IMR-90 (cell line): ENCODE results near the gene LRIG1. TPM values are rescaled to one million over a fixed set of nuclear protein-coding genes. Genes with fewer than 3 reads are reported as not detected.

Experiments used
- ATAC-seq: fragments of 200-7000 bp; cut with Tn5 transposase; 2 replicates; pipeline ENCODE4 v1.9.1; 2020; ENCODE audit warnings: low read depth, mild to moderate bottlenecking, moderate library complexity
- BruUV-seq: library from RNA; stranded (reverse); fragments of 400-500 nt; replicated peaks from 2 replicates; lab custom pipeline; 2021; lab: Mats Ljungman, UMichigan
- CTCF ChIA-PET: fragments of 300-600 bp; formaldehyde crosslinking; extraction: SDS; loops from one replicate; lab custom pipeline; 2021; ENCODE audit warnings: antibody characterized with exemption; lab: Yijun Ruan, JAX
- POLR2A ChIA-PET: fragments of 300-600 bp; sonication (Branson Sonifier 250); formaldehyde crosslinking; loops from one replicate; lab custom pipeline; 2022; ENCODE audit warnings: antibody characterized with exemption; ENCODE audit not compliant: unreplicated experiment; lab: Charles Lee
- DNase-seq: peaks from one replicate; pipeline ENCODE4 v3.0.0; 2013
- H2AFZ ChIP-seq: replicated peaks from 2 replicates; pipeline ENCODE3; 2013; ENCODE audit warnings: low read length, mild to moderate bottlenecking; ENCODE audit not compliant: poor library complexity
- H2AK5ac ChIP-seq: 2 replicates; pipeline ENCODE4 v1.6.1; 2013; ENCODE audit warnings: low read depth, low read length, inconsistent platforms
- H2AK9ac ChIP-seq: replicated peaks from 2 replicates; pipeline ENCODE3; 2013; ENCODE audit warnings: mild to moderate bottlenecking, low read depth, low read length, moderate library complexity; ENCODE audit not compliant: poor library complexity
- H2BK120ac ChIP-seq: 2 replicates; pipeline ENCODE4 v1.6.1; 2013; ENCODE audit warnings: low read depth, low read length, inconsistent platforms
- H2BK15ac ChIP-seq: 3 replicates; pipeline ENCODE4 v1.6.1; 2013; ENCODE audit warnings: low read depth, low read length, inconsistent platforms
- H2BK20ac ChIP-seq: 2 replicates; pipeline ENCODE4 v1.6.1; 2013; ENCODE audit warnings: low read depth, mild to moderate bottlenecking, inconsistent platforms, low read length, moderate library complexity
- H2BK5ac ChIP-seq: 2 replicates; pipeline ENCODE4 v1.6.1; 2013; ENCODE audit warnings: mild to moderate bottlenecking, low read depth, low read length, inconsistent platforms; ENCODE audit not compliant: poor library complexity, severe bottlenecking
- H3K14ac ChIP-seq: replicated peaks from 2 replicates; pipeline ENCODE4 v1.6.1; 2013; ENCODE audit warnings: low read depth, low read length, inconsistent platforms
- H3K18ac ChIP-seq: 2 replicates; pipeline ENCODE4 v1.6.1; 2013; ENCODE audit warnings: low read depth, low read length, control low read depth
- H3K23ac ChIP-seq: 2 replicates; pipeline ENCODE4 v1.6.1; 2013; ENCODE audit warnings: low read depth, low read length, inconsistent platforms
- H3K27ac ChIP-seq: 2 replicates; pipeline ENCODE4 v1.5.1; 2013; ENCODE audit warnings: mild to moderate bottlenecking, control low read depth, low read length; ENCODE audit not compliant: insufficient read depth
- H3K27me3 ChIP-seq: 2 replicates; pipeline ENCODE4 v1.6.1; 2013; ENCODE audit warnings: low read length; ENCODE audit not compliant: control insufficient read depth, insufficient read depth
- H3K36me3 ChIP-seq: 2 replicates; pipeline ENCODE4 v1.6.1; 2013; ENCODE audit warnings: low read length, mixed read lengths; ENCODE audit not compliant: control insufficient read depth, insufficient read depth
- H3K4ac ChIP-seq: 2 replicates; pipeline ENCODE4 v1.6.1; 2013; ENCODE audit warnings: low read depth, low read length, inconsistent platforms
- H3K4me1 ChIP-seq: 2 replicates; pipeline ENCODE4 v1.6.1; 2013; ENCODE audit warnings: low read length, mixed read lengths; ENCODE audit not compliant: control insufficient read depth, insufficient read depth
- H3K4me2 ChIP-seq: 2 replicates; pipeline ENCODE4 v1.6.1; 2013; ENCODE audit warnings: low read depth, mild to moderate bottlenecking, control low read depth, low read length, moderate library complexity
- H3K4me3 ChIP-seq: 2 replicates; pipeline ENCODE4 v1.5.1; 2013; ENCODE audit warnings: low read depth, mild to moderate bottlenecking, control low read depth, low read length, moderate library complexity; ENCODE audit not compliant: insufficient read depth
- H3K56ac ChIP-seq: 2 replicates; pipeline ENCODE4 v1.6.1; 2013; ENCODE audit warnings: low read length, inconsistent platforms; ENCODE audit not compliant: insufficient read depth; ENCODE audit errors: extremely low read depth
- H3K79me1 ChIP-seq, 2 experiments: 2 replicates each; pipeline ENCODE4 v1.6.1; 2013; ENCODE audit warnings: low read length in 2 of 2, inconsistent platforms in 1 of 2, low read depth in 1 of 2
- H3K9ac ChIP-seq: 2 replicates; pipeline ENCODE4 v1.6.1; 2013; ENCODE audit warnings: low read depth, low read length, control low read depth
- H3K9me1 ChIP-seq: 2 replicates; pipeline ENCODE4 v1.6.1; 2013; ENCODE audit warnings: low read length, inconsistent platforms; ENCODE audit not compliant: insufficient read depth
- H3K9me3 ChIP-seq: 2 replicates; pipeline ENCODE4 v1.6.1; 2013; ENCODE audit warnings: low read length; ENCODE audit not compliant: control insufficient read depth, insufficient read depth
- H4K20me1 ChIP-seq: 2 replicates; pipeline ENCODE4 v1.6.1; 2013; ENCODE audit warnings: low read length, inconsistent platforms; ENCODE audit not compliant: insufficient read depth
- H4K5ac ChIP-seq: 2 replicates; pipeline ENCODE4 v1.6.1; 2013; ENCODE audit warnings: mild to moderate bottlenecking, low read depth, low read length, control low read depth
- H4K8ac ChIP-seq, 2 experiments: 2 replicates each; pipeline ENCODE4 v1.6.1; 2013; ENCODE audit warnings: low read depth in 2 of 2, low read length in 2 of 2, control low read depth in 1 of 2, inconsistent platforms in 1 of 2
- H4K91ac ChIP-seq: 2 replicates; pipeline ENCODE4 v1.6.1; 2013; ENCODE audit warnings: low read depth, low read length, inconsistent platforms; ENCODE audit not compliant: insufficient read depth
- BHLHE40 ChIP-seq: fragments of 150-350 bp; IDR thresholded peaks from 2 replicates; pipeline ENCODE4 v1.6.1; 2016; ENCODE audit warnings: mild to moderate bottlenecking, low read depth, low read length
- CEBPB ChIP-seq: IDR thresholded peaks from 2 replicates; pipeline ENCODE4 v1.6.1; 2012; ENCODE audit warnings: low read depth, low read length, improper control_type of control experiment
- CHD1 ChIP-seq: IDR thresholded peaks from 2 replicates; pipeline ENCODE4 v1.6.1; 2012; ENCODE audit warnings: low read depth, low read length, improper control_type of control experiment
- CTCF ChIP-seq: conservative IDR thresholded peaks from 2 replicates; pipeline ENCODE4 v1.5.1; 2012; ENCODE audit warnings: mild to moderate bottlenecking, low read depth, low read length, improper control_type of control experiment
- FOS ChIP-seq: fragments of 150-350 bp; IDR thresholded peaks from 2 replicates; pipeline ENCODE4 v1.6.1; 2016; ENCODE audit warnings: low read depth, low read length
- MAFK ChIP-seq: IDR thresholded peaks from 2 replicates; pipeline ENCODE4 v1.6.1; 2012; ENCODE audit warnings: low read depth, low read length, improper control_type of control experiment
- MAZ ChIP-seq: IDR thresholded peaks from 2 replicates; pipeline ENCODE4 v1.6.1; 2012; ENCODE audit warnings: low read depth, mild to moderate bottlenecking, low read length, improper control_type of control experiment, moderate library complexity, borderline replicate concordance
- MXI1 ChIP-seq: IDR thresholded peaks from 2 replicates; pipeline ENCODE4 v1.6.1; 2012; ENCODE audit warnings: low read depth, mild to moderate bottlenecking, low read length, moderate library complexity, borderline replicate concordance
- RAD21 ChIP-seq: IDR thresholded peaks from 2 replicates; pipeline ENCODE4 v1.6.1; 2012; ENCODE audit warnings: low read length, improper control_type of control experiment
- RCOR1 ChIP-seq: IDR thresholded peaks from 2 replicates; pipeline ENCODE4 v1.6.1; 2012; ENCODE audit warnings: mild to moderate bottlenecking, low read length, improper control_type of control experiment; ENCODE audit not compliant: insufficient replicate concordance
- RFX5 ChIP-seq: IDR thresholded peaks from 2 replicates; pipeline ENCODE4 v1.8.0; 2012; ENCODE audit warnings: low read depth, mild to moderate bottlenecking, low read length, moderate library complexity
- SMC3 ChIP-seq: fragments of 150-350 bp; IDR thresholded peaks from 2 replicates; pipeline ENCODE4 v1.6.1; 2016; ENCODE audit warnings: low read depth, mild to moderate bottlenecking, antibody characterized with exemption, low read length, moderate library complexity
- USF2 ChIP-seq: fragments of 150-350 bp; IDR thresholded peaks from 2 replicates; pipeline ENCODE4 v1.6.1; 2017; ENCODE audit warnings: mild to moderate bottlenecking, antibody characterized with exemption, low read length, low read depth
- WGBS, 2 experiments: methylation state at CpG; one replicate each; pipeline versions ENCODE4 v1.1.5 to v1.1.7; 2013; ENCODE audit warnings: missing lambda C conversion rate in 2 of 2; ENCODE audit not compliant: insufficient read length in 1 of 2; ENCODE audit errors: extremely low coverage in 2 of 2; 5-methylcytosine and 5-hydroxymethylcytosine counted together
- dilution Hi-C: fragments of 300-500 bp; cut with HindIII; formaldehyde crosslinking; loops from one replicate; pipeline ENCODE4 v1.14.3; 2018; ENCODE audit warnings: low sequenced_read_pairs; ENCODE audit not compliant: unreplicated experiment
- in situ Hi-C: fragments of 300-500 bp; cut with MboI; formaldehyde crosslinking; loops from 3 replicates; pipeline ENCODE4 v1.14.3; 2019; ENCODE audit warnings: low sequenced_read_pairs, inconsistent platforms, mixed read lengths
- intact Hi-C: fragments of 100-400 bp; cut with micrococcal nuclease; formaldehyde crosslinking; loops from 2 replicates; pipeline ENCODE4 v1.10.0; 2022
- polyA plus RNA-seq, 3 experiments: library from polyadenylated mRNA; depleted of rRNA; stranded (reverse); fragments of >200 nt; gene quantifications; 2 replicates each; pipeline ENCODE4 v1.2.3, GENCODE V29; 2012; ENCODE audit warnings: low replicate concordance in 1 of 3
- total RNA-seq: library from RNA; depleted of rRNA; stranded (reverse); fragments of >200 nt; gene quantifications from 2 replicates; pipeline ENCODE4 v1.2.3, GENCODE V29; 2012

Gene LRIG1
- total and polyA plus RNA-seq, 2 of the 4 experiments (the other 2 are of a cell fraction): 62.8 to 87.8 TPM

GRCh38 chr3:66386925-66387650 lies 113.7 kb downstream of the LRIG1 start:
- Histone ChIP-seq H3K23ac (no peak overlapping the region), H3K79me1 (peaks cover 0 to 15% of the 10 kb centered on the region in 2 experiments; a peak in 2 of 4 replicates), H3K27me3 (no peaks in the 10 kb centered on the region), H2AK9ac (no peak overlapping the region), H2BK5ac (no peak overlapping the region), H2BK15ac (no peak overlapping the region), H3K4me3 (no peak overlapping the region), H2BK120ac (no peak overlapping the region), H2BK20ac (no peak overlapping the region), H3K56ac (no peak overlapping the region), H3K4ac (no peak overlapping the region; the same call in 1 of the 2 replicates), H3K9ac (no peak overlapping the region), H4K5ac (no peak overlapping the region; the same call in 1 of the 2 replicates), H2AFZ (no peak overlapping the region), H4K8ac (no peak overlapping the region), H3K9me3 (peaks cover 3% of the 10 kb centered on the region; the same call in 1 of the 2 replicates), H3K14ac (0 out of 2 replicates have a peak overlapping the region, but pooled peaks have one; percentile 22), H3K36me3 (peaks cover 44% of the 10 kb centered on the region), H3K18ac (peak overlapping the region; percentile 23), H3K27ac (peak overlapping the region; percentile 6; the same call in 1 of the 2 replicates), H3K4me1 (peaks cover 6% of the 10 kb centered on the region), H3K4me2 (0 out of 2 replicates have a peak overlapping the region, but pooled peaks have one; percentile 7), H4K91ac (no peak overlapping the region), H3K9me1 (peaks cover 5% of the 10 kb centered on the region; the same call in 1 of the 2 replicates), H4K20me1 (peaks cover 6% of the 10 kb centered on the region; the same call in 1 of the 2 replicates), H2AK5ac (peak overlapping the region; percentile 5; the same call in 1 of the 2 replicates)
- ChIA-PET POLR2A (no interaction called here), CTCF (interaction anchor here (0.6 to 1.2 kb wide), 4 partner anchors 9 to 152 kb away, joined by 3 to 5 read pairs (median 4); no protein-coding TSS in a partner anchor)
- dilution Hi-C loops (no loop called here), intact Hi-C loops (no loop called here), in situ Hi-C loops (no loop called here)
- TF ChIP-seq RFX5 (no peak), MXI1 (no peak), CHD1 (no peak), MAZ (no peak), FOS (no peak), CEBPB (no peak), CTCF (no peak), MAFK (no peak), RAD21 (no peak), BHLHE40 (no peak), SMC3 (no peak), USF2 (no peak), RCOR1 (no peak)
- ATAC-seq (peak; percentile 88), DNase-seq (peak; percentile 53)
- no TSS peak for BruUV-seq
- WGBS, 2 experiments: no CpG with 5 or more reads among the region's 7 CpGs
